GM21723 (cell line): Measurements from ENCODE around the gene BEND5.

Source experiments
- ATAC-seq: cut with Tn5 transposase; IDR thresholded peaks from one replicate; pipeline ENCODE4 v1.9.1; 2021; ENCODE audit warnings: mild to moderate bottlenecking, moderate library complexity; ENCODE audit not compliant: unreplicated experiment

Gene BEND5

GRCh38 chr1:48765335-48765734, 11.4 kb downstream of the BEND5 start:
- no peak for ATAC-seq

GRCh38 chr1:48761986-48762385, 14.7 kb downstream of the BEND5 start:
- ATAC-seq: no peak

- ATAC-seq: no peak
Measured at GRCh38 chr1:48761411-48761810, 15.3 kb downstream of the BEND5 start.

GRCh38 chr1:48760857-48761256, 15.8 kb downstream of the BEND5 start:
- ATAC-seq: no peak

GRCh38 chr1:48758976-48759375, 17.7 kb downstream of the BEND5 start:
- ATAC-seq: no peak

GRCh38 chr1:48757363-48757762, 19.3 kb downstream of the BEND5 start:
- no peak for ATAC-seq

GRCh38 chr1:48756683-48757316, 19.9 kb downstream of the BEND5 start:
- ATAC-seq: no peak

GRCh38 chr1:48753293-48753692, 23.4 kb downstream of the BEND5 start:
- ATAC-seq: no peak

GRCh38 chr1:48750109-48750508, 26.6 kb downstream of the BEND5 start:
- no peak for ATAC-seq

GRCh38 chr1:48749068-48749467, 27.6 kb downstream of the BEND5 start:
- ATAC-seq: no peak

- ATAC-seq: no peak
Measured at GRCh38 chr1:48746906-48747305, 29.8 kb downstream of the BEND5 start.

- no peak for ATAC-seq
Measured at GRCh38 chr1:48744032-48744431, 32.7 kb downstream of the BEND5 start.

GRCh38 chr1:48743480-48743879, 33.2 kb downstream of the BEND5 start:
- no peak for ATAC-seq

GRCh38 chr1:48741380-48741779, 35.3 kb downstream of the BEND5 start:
- no peak for ATAC-seq

GRCh38 chr1:48740621-48741020, 36.1 kb downstream of the BEND5 start:
- no peak for ATAC-seq

- no peak for ATAC-seq
Measured at GRCh38 chr1:48739091-48739490, 37.6 kb downstream of the BEND5 start.

GRCh38 chr1:48738356-48738755, 38.3 kb downstream of the BEND5 start:
- no peak for ATAC-seq

- ATAC-seq: no peak
Measured at GRCh38 chr1:48735796-48736195, 40.9 kb downstream of the BEND5 start.

- ATAC-seq: peak; percentile 82
Measured at GRCh38 chr1:48730164-48730910, 46.4 kb downstream of the BEND5 start.

GRCh38 chr1:48728584-48728983, 48.1 kb downstream of the BEND5 start:
- ATAC-seq: no peak

- no peak for ATAC-seq
Measured at GRCh38 chr1:48726557-48727215, 50.0 kb downstream of the BEND5 start.

GRCh38 chr1:48726139-48726538, 50.6 kb downstream of the BEND5 start:
- no peak for ATAC-seq
